GM15510 (cell line): ENCODE results near the gene GRID1.

Experiments used
- POLR2A ChIP-seq: IDR thresholded peaks from 3 replicates; pipeline ENCODE4 v1.6.1; 2011; ENCODE audit warnings: borderline replicate concordance; ENCODE audit not compliant: insufficient read length; ENCODE audit errors: extremely low read depth

GRID1 gene

GRCh38 chr10:86060386-86061277, 306.0 kb downstream of the GRID1 start:
- no peak for TF ChIP-seq POLR2A

DNA sequence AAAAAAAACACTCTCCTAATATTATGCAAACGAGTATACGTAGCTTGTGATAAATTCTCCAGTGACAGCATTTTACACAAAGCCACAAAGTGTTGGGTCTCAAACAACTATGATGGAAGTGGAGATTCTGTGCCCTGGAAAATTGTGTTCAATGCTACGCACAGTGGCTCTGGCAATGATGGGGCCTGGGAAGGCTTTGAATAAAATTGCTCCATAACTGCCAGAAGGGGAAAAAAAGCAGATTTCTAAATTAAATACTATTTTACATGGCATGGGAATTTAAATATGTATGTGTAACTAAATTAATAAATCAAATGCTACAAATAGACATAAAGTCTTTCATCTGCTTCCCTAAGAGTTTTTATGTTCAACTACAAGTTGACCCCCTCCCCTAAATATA, 306.7 kb downstream of the GRID1 start:
- no peak for TF ChIP-seq POLR2A

- no peak for TF ChIP-seq POLR2A
Measured at GRCh38 chr10:86058964-86059363, 307.6 kb downstream of the GRID1 start.

DNA sequence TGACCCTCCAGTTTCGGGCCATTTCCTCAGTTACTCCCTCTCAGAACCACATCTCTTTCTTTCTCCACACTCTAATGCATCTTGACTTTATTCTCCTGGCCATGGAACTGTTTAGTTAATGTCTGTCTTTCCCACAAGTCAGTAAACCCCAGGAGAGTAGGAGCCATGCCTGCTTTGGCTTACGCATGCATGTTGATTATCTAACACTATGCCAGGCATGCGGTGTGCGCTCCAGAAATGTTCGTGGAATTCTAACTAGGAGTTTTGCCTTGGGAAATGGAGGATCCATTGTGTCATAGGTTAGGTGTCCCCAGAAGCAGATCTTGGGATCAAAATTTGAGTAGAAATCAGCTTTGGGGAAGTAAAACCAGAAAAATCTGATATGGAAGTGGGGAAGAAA, 308.9 kb downstream of the GRID1 start:
- TF ChIP-seq POLR2A = no peak

- no peak for TF ChIP-seq POLR2A
Measured at GRCh38 chr10:86056672-86057071, 309.9 kb downstream of the GRID1 start.

DNA sequence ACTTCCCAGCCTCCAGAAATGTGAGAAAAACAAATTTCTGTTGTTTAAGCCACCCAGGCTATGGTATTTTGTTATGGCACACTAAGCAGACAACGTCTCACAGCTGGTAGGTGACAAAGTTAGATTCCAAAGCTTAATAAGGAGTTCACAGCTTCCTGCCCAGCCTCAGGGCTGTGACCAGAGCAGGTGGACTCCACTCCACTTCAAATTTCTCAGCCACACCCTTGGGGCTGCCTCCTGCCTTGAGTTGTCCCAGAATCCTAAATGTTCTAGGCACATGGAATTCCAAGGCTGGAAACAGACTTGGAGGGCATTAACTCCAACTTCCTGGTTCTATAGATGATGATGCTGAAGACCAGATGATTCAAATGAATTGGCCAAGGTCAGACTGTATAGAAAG, 310.7 kb downstream of the GRID1 start:
- no peak for TF ChIP-seq POLR2A

DNA sequence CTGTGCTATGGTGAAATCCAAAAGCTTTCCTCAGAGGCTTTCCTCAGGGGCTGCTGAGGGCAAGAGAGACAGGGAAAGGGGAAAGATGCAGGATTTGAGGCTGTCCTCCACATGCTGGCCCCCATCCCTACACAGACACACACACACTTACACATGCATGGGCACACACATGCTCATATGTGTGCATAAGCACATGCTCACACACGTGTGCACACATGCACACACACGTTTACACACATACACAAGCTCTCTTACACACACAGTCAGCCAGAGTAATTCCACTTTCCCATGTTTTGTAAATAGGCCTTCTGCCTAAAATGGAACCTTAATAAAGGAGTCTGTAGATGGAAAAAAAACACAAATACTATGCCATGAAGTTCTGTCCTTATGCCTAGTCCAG, 312.9 kb downstream of the GRID1 start:
- TF ChIP-seq POLR2A = no peak

DNA sequence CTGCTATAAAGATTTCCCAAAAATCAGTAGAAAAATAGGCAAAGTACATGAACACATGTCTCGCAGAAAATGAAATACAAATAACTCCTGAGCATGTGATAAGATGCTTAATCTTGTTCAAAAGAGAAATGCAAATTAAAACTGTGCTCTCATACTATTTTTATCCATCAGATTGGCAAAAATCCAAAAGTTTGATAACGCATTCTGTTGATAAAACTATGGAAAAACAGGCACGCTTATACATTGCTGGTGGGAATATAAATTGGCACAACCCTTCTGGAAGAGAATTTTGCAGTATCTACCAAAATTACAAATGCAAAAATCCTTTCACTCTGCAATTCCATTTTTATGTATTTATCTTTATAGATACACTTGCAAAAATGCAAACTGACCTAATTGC, 315.0 kb downstream of the GRID1 start:
- no peak for TF ChIP-seq POLR2A

- no peak for TF ChIP-seq POLR2A
Measured at GRCh38 chr10:86049442-86049841, 317.2 kb downstream of the GRID1 start.

DNA sequence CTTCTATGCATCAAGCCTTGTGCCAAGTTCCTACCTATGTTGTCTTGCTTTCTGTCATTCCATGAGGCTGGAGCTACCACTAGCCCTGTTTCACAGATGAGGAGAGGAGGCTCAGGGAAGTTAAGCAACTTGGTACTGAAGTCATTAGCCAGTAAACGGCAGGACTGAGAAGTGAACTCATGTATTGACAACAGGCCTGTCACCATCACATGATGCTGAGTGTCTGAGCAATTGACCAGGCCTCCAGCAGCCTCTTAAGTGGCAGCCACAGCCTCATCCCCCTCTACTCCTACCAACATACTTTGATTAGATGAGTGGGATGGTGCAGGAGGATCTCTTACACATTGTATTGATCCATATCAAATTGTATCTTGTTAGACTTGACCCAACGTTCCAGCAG, 317.6 kb downstream of the GRID1 start:
- no peak for TF ChIP-seq POLR2A

DNA sequence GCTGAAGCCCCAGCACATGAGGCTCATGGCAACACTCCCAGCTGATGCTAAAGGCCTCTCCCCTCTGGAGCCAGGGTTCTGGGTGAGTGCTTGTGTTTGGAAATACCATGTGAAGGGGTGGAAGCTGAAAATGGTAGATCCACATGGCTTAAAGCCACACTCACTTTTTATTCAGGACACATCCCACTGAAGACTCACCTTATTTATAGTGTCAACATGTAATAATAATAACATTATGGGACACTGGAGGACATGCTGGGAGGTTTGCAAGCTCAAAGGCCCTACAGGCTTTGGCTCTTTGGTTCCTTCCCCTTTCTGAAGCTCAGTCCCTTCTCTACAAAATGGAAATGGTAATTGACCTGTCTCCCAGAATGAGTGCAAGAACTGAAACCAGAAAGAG, 318.0 kb downstream of the GRID1 start:
- TF ChIP-seq POLR2A = no peak

GRCh38 chr10:86047588-86047987, 319.0 kb downstream of the GRID1 start:
- TF ChIP-seq POLR2A = no peak

- no peak for TF ChIP-seq POLR2A
Measured at GRCh38 chr10:86046845-86047460, 319.6 kb downstream of the GRID1 start.

DNA sequence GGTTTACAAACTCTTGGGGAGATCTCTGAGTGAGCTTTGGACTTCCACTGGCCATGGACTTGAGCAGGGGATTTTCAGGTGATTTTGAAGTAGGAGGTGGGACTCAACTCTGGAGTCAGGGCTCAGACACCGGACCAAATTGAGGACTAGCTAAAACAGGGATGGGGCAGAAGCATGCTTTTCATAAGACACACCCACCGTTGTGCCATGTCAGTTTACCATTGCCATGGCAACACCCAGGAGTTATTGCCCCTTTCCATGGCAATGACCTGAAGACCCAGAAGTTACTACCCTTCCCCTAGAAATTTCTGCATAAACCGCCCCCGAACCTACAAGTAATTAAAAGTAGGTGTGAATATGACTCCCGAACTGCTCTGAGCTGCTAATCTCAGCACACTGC, 320.7 kb downstream of the GRID1 start:
- TF ChIP-seq POLR2A = no peak

GRCh38 chr10:86044029-86044428, 322.6 kb downstream of the GRID1 start:
- no peak for TF ChIP-seq POLR2A

GRCh38 chr10:86043236-86043635, 323.4 kb downstream of the GRID1 start:
- TF ChIP-seq POLR2A = no peak
